T-helper 1 cell (primary cell): Measurements from ENCODE around the gene RAI14.
"Not testable (repeated sequence)": the region's sequence is repeated elsewhere in the genome, so short reads cannot be mapped to it uniquely, and the experiment has no call there.

Experiments used
- DNase-seq, 5 donors: peaks; one replicate each; pipeline ENCODE4 v3.0.0-alpha.2; 2012 to 2020

RAI14 gene

DNA sequence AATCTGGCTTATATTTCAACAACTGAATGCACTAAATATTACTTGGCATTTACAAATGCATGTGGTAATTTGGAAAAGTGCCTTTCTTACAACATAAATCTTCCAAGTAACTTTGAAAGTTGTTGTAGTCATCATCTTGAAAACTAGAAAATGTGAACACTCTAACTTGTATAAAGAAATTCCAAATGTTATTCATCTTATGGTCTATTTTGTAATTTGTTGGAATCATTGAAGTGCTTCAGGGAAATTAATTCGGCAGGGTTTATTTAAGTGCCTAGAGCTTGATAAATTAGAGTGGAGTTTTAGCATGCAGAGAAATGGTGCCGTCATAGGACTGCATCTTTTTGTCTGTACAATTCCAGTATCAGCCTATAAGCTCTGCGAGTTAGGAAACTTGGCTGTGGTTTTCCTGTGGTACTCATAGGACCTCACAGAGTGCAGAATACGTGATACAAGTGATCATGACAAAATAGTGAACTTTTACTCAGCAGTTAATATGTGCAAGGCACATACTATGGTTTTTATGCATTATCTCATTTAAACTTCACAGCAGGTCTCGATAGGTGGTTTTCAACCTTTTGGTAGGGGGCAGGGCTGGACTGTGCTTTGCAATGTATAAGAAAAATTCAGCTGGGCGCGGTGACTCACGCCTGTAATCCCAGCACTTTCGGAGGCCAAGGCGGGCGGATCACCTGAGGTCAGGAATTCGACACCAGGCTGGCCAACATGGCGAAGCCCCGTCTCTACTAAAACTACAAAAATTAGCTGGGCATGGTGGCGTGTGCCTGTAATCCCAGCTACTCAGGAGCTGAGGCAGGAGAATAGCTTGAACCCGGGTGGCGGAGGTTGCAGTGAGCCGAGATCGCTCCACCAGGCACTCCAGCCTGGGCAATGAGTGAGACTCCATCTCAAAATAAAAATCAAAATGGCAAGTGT, 79.6 kb downstream of the RAI14 start:
- DNase-seq, result no peak

DNA sequence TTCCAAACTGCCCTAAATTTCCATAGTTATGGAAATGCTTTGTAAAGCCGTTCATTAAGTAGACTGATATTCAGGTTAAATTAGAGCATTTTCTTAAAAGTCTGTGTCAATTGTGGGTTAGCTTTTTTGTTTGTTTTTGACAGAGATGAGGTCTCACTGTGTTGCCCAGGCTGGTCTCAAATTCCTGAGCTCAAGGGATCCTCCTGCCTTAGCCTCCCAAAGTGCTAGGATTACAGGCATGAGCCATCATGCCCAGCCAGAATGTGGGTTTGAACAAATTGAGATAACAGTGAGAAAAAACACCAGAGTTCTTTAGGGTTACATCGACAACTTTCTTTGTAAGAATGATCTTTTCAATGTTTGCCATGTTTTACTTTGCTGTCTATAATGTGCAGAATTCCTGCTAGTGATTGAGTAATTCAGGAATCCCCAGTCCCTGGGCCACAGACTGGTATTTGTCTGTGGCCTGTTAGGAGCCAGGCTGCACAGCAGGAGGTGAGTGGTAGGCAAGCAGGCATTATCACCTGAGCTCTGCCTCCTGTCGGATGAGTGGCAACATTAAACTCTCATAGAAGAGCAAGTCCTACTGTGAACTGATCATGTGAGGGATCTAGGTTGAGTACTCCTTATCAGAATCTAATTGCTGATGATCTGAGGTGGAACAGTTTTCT, 80.5 kb downstream of the RAI14 start:
- DNase-seq, result no peak

DNA sequence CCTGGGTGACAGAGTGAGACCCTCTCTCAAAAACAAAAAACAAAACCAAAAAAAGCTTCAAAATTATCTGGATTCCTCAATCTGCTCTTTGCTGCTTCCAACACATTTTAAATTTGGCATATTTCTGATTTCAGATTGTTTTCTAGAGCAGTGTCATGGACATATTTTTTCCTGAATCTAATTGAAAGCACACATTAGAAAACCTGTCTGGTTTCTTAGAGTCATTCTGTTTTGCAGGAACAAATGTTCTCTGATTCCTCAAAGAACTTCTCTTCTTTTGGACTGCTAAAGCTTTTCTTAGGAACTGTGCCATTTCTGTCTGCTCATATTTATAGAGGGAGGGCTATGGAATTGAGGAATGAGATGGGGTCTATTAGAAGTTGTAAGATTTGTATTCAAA, 81.6 kb downstream of the RAI14 start:
- DNase-seq, result no peak

DNA sequence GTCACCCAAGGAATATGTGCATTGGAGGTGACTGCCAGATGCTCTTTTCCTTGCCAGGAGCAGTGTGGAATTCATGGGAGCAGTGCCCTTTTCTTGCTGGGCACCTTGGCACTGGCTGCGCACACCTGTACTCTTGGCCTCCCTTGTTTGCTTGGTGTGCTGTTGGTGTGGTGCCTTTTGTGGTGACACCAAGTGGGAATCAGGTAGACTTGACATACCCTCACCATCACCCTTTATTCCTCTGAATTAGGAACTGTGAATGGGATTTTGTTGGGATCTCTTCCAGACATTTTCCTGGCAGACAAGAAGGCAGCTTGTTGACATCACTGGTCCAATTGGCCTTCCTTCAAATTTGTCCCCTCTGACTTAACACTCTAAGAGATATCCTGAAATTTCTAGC, 82.3 kb downstream of the RAI14 start:
- DNase-seq, result no peak

DNA sequence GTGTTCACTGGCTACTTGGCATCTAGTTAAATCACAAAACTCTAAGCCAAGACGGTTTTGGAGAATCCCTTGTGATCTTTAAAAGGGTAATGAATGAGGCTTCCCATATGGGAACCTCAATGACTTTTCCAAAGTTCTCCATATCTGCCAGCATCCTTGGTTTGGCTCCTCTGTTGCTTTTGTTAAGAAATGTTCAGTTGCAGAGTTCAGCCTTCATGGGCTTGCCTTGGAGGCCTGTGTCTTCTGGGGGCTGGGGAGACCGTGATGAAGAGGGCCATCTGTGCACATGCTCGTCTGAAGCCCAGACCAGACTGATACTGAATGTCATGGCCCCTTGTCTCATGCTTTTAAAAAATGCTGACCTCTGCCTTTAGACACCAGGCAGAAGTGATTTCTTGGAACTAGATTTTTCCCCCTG, 84.3 kb downstream of the RAI14 start:
- no peak for DNase-seq

DNA sequence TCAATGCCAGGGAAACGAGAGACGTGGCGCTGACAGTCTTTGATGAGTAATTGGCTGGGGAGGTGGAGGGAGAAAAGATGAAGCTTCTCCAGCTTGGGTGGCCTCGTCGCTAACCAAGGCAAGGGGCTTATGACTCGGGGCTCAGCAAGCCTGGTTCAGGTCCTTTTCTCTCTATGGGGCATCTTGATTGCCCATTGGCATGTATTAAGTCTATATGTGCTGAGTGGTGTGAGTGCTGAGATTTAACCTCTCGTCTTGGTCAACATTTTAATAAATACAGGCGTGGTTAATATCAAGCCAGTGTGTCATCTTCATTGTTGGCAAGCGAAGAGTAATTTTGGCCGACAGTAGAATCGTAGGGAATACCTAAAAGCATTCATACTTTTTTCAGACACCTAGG, 85.9 kb downstream of the RAI14 start:
- no peak for DNase-seq

DNA sequence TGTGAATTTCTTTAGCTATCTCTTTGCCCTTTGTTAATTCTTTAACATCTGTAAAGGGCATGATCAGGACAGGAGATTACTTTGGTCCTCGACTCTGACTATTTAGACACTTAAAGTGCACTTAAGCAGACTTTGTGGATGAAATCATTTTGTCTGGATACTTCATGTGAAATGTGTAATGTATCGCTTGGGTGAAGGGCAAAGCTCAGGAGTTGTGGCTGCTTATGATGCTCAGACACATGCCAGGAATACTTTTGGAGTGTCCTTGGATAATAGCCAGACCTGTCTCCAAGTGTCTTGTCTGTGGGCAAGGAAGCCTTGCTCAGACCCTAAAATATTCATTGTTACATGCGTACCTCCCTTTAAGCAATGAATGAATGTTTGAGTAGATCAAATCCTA, 87.8 kb downstream of the RAI14 start:
- DNase-seq, result no peak

DNA sequence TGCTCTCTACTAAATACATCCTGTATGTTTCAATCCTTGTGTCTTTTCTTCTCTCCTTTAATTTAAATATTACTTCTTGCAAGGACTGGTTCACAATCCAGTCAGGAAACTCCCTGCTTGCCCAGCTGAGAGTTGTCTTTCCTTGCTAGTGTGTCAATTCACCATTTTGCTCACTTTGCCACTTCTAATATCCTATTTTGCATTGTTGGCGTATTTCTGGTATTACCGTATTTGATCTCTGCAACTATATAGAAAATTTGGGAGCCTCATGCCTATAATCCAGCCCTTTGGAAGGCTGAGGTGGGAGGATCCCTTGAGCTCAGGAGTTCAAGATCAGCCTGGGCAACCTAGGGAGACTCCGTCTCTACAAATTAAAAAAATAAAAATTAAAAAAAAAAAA, 92.3 kb downstream of the RAI14 start:
- no peak for DNase-seq

DNA sequence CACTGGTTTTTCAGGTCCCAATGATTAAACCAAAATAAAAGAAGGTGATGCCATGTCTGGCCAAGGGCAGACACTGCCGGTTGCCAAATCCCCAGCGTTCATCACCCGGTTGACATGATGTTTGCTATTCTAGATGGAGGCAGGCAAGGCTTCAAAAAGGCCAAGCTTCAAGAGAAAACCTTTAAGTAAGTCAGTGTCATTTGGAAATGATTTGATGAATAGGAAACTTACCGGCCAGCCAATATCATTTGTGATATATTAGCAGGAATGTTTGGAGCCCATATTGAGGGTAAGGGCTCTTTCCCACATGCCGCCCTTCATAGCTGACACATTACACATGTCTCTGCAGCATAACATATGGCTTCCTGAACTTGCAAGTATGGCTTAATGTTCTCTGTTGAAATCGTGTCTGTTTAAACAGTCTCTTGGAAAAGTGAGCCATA, 93.3 kb downstream of the RAI14 start:
- no peak for DNase-seq

DNA sequence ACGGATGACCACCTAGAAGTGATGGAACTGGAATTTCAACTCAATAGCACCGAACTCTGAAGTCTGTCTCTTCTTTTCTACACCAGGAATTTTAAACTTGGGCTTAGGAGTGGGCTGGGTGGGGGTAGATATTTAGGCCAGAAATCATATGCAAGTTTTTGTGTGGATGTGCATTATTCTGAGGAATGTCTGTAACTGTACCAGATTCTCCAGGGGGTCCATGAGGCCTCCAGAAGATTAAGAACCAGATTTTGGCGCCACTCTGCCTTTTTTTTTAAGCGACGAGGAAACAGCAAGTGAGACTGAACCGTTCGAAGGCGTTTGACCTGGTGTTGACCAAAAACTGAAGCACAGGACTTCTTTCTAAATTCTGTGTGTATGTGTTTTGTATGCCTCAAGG, 94.1 kb downstream of the RAI14 start:
- DNase-seq, result no peak

DNA sequence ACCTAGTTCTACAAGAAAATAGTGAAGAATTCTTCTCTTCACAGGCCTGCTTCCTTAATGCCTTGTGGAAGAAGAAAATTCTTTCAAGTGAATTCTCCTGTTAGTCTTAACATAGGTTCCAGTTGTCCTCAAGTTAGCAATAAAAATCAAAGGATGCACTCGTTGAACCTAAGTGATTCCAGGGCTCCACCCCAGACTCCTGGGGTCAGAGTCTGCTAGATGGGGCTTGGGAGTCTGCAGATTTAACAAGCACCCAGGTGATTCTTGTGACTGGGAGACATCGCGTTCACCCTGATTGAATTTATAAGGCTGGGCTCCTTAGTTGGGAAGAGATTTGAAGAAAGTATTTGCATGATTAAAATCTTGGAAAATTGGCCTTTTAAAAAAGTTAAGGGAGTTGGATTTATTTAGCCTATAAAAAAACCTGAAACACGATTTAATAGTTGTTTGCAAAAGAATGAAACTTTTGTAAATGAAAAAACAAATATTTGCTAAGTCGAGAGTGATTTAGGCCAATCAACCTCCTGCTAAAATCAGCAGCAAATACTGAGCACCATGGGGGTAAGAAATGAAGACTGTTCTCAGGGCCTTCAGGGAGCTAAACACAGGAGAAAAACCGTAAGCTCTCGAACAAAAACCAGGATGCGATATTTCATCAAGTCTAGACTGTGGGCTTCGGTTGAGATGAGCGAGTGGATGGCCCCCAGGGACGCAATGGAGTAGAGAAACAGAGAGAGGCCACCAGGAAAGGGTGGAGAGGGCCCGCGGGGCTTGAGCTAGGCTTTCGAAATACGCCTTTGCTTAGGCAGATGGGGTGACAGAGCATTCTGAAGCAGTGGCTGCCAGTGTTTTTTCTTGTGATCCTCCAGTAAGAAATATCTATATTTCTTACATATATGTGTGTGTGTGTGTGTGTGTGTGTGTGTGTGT, 95.9 kb downstream of the RAI14 start:
- no peak for DNase-seq

DNA sequence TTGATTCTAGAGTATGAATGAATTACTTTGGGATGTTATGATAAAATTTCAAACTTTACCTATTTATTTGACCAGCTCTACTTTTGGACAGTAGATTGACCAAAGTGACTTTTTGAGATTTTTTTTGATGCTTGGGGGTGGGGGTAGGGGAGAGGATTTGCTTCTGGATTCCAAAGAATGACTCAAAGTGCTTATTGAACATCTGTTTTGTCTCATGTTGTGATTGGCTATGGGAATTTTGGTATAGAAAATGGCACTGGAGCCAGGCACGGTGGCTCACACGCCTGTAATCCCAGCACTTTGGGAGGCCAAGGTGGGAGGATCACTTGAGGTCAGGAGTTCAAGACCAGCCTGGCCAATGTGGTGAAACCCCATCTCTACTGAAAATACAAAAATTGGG, 97.1 kb downstream of the RAI14 start:
- not testable (repeated sequence) for DNase-seq

DNA sequence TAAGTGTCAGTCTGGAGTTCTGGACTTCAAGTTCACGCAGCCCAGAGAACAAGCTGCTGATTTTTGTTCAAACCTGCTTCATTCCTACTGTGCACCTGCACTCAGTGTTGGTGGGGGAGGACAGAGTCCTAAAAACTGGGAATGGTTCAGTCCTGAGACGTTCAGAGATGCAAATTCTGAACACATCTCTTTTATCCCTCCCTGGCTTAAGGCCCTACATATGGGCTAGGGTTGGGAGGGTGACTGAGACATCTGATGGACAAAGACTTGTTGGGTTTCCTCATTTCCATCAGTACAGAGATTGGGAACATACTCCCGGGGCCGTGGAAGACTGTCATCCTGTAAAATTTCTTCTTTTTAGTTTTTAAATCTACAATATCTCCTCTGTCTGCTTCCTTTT, 99.8 kb downstream of the RAI14 start:
- DNase-seq, result no peak

DNA sequence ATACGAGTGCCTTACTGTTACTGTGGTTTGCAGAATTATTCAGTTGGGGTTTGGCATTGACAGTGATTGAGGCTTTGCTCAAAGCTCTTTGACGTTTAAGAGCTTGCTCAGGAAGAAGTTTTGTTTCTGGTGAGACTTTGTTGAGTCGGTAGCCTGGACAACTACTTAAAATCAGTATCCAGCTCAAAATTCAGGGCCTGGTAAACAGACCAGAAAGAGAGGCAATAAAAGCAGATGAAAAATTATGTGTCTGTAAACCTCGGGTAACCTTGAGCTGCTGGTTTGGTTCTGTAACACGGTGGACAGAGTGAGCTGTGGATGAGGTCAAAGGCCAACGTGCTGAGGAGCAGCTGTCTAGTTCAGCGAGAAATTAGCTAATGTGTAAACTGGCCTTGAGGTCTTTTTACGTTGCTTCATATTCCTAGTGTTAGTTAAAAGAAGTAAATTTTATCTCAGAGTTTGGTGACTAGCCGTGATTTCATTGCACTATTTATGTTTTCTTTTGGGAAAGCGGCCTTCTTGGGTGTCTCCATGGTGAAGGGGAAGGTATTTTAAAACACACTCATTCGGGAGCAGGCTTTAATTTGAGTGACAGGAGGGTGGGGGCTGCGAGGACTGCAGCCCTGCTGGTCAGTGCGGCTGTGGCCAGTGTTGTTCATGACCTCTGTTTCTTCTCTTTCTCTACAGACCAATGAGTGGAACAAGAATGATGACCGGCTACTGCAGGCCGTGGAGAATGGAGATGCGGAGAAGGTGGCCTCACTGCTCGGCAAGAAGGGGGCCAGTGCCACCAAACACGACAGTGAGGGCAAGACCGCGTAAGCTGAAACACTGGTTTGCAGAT, 100.9 kb downstream of the RAI14 start:
- no peak for DNase-seq

DNA sequence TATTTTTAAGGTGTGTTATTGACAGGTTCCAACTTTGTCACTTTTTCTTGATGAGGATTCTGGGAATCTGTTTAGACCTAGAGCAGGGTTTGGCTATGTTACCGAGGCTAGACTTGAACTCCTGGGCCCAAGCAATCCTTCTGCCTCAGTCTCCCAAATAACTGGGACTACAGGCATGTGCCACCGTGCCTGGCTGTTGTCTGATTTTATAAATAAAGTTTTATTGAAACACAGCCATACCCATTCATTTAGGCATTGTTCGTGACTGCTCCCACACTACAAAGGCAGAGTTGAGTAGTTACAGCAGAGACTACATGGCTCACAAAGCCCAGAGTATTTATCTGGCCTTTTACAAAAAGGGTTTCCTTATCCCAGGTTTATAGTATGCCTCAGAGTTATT, 102.4 kb downstream of the RAI14 start:
- no peak for DNase-seq

DNA sequence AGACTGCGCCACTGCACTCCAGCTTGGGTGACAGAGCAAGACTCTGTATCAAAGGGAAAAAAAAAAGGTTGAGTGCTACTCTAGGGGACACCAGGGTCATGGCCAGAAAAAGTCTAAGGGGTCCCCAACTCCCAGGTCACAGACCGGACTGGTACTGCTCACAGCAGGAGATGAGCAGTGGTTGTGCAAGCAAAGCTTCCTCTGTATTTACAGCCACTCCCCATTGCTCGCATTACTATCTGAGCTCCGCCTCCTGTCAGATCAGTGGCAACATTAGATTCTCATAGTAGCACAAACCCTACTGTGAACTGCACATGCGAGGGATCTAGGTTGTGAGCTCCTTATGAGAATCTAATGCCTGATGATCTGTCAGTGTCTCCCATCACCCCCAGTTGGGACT, 103.1 kb downstream of the RAI14 start:
- not testable (repeated sequence) for DNase-seq

DNA sequence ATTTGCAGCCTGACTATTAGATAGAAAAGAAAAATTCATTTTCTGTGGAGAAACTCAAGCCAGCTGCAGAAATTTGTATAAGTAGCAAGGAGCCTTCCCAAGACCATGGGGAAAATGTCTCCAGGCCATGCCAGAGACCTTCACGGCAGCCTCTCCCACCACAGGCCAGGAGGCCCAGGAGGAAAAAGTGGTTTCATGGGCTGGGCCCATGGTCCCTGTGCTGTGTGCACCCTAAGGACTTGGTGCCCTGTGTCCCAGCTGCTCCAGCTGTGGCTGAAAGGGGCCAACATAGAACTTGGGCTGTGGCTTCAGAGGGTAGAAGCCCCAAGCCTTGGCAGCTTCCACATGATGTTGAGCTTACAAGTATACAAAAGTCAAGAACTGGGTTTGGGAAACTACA, 109.5 kb downstream of the RAI14 start:
- DNase-seq, result no peak

DNA sequence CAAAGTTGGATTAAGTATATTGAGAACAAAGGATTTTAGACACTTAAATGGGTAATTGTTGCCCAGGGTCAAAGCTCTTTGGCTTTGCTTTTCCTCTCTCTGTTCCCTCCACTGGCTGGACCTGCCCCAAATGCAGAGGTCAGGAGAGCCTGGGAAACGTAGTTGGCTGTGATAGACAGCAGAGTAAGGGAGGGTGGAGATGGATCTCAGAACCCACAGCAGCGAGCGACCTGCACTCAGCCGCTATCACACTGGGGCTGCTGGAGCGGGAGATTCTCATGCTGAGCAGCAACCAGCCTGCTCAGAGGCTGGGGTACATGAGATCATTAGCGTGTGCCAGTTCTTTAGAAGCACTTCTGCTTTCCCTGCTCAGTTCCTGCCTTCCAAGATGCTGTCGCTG, 111.1 kb downstream of the RAI14 start:
- no peak for DNase-seq

DNA sequence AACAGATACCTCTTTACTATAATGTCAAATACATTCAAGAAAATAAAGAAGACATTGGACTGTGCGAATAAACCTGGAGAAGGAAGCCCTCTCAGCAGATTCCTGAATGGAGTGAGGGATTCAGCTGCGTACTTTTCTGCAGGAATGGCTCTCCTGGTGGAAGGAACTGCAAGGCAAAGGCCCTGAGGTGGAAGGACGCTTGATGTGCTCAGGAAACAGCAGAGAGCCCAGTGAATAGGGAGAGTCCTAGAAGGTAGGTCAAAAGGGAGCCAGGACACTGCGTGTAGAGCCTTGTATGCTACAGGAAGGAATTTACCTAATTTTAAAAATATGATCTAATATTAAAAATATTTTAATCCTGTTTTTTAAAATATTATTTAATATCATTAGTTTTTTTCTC, 114.4 kb downstream of the RAI14 start:
- no peak for DNase-seq

DNA sequence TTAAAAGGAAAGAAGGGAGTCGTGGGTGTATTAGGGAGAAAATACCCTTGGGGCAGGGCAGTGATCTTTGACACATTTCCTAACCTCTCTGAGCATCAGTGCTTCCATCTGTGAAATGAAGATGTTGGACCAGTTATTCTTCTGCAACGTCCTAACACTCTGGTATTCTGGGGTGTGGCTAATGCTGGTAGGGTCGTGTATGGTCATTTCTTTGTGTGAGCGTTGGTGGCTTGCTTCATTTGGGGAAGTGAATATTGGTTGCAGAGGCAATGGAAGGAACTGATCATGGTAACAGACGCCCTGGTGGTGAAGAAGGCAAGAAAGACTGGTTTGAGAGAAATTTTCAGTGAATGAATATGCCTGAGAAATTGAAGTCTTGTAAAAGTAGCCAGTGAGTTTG, 114.9 kb downstream of the RAI14 start:
- no peak for DNase-seq

DNA sequence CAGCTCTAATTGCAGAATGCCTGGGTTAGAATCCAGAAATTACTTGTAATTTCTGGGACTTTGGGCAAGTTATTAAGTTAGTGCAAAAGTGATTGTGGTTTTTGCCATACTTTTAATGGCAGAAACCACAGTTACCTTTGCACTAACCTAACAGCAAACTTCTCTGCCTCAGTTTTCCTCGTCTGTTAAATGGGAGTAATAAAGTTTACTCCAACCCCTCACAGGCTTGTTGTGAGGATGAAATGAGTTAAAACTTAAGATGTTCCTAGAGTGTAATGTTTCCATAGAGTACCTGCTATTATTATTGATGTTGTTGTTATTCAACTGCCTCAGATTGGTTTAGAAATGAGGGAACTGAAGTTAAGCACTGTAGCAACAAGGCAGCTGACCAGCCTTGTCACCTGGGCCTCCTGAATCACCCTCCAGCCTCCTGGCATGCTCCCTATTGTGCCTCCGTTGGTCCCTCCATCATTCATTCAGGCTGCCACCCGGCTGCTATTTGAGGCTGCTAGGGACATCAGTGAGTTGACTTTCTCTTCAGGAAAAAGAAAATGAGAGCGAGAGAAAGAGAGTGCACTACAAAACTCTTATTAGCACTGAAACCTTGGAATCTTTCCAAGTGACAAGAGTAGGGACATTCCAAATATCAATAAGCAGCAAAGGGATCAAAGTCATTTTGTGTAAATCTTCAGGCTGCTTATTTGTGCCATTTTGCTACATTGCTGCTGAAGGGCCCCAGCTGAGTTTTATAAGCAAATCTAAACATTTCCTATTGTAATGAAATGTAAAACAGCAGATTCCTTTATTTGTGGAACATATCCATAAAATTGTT, 116.4 kb downstream of the RAI14 start:
- DNase-seq, result no peak
